ENCODE data around the gene PCDHGA2.

DNA sequence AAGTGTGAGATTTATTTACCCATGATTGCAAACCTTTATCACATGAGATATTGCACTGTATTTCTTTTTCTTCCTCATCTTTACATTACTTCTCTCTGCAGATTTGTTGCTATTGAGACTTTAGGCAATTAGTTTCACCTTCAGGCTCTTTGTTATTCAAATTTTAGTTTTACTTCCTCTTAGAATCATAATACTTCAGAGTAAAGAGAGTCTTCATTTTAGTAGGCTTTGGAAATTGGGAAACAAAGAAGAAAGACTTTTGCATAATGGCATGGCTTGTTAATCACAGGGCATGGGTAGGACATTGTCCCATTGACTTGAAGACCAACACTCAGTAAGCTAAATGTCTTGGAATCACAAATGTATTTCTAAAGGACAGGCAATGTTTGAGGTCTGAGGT, 24.2 kb downstream of the PCDHGA2 start:
- TF ChIP-seq EZH2 (IDR thresholded peaks at IDR 0.05; ENCODE audit: insufficient read depth, poor library complexity, severe bottlenecking) (no peak), EZH2phosphoT487 (IDR thresholded peaks at IDR 0.05; ENCODE audit: insufficient read depth, low read depth) (no peak)

Measured in GM23248 (cell line).